Endothelial cell of umbilical vein (primary cell): ENCODE data around the gene SLC39A13.

ENCODE experiments used
- EZH2 ChIP-seq: IDR thresholded peaks from 2 replicates; pipeline ENCODE4 v1.6.1; 2012; ENCODE audit warnings: borderline replicate concordance, low read depth, mild to moderate bottlenecking, moderate library complexity, low read length, inconsistent platforms; ENCODE audit not compliant: severe bottlenecking
- FOS ChIP-seq: IDR thresholded peaks from 2 replicates; pipeline ENCODE4 v1.6.1; 2011; ENCODE audit warnings: mild to moderate bottlenecking, low read length, moderate library complexity, borderline replicate concordance; ENCODE audit not compliant: insufficient read depth
- GATA2 ChIP-seq: IDR thresholded peaks from 2 replicates; pipeline ENCODE4 v1.7.0; 2011; ENCODE audit warnings: low read depth, mild to moderate bottlenecking, moderate library complexity, mixed read lengths, low read length; ENCODE audit not compliant: insufficient read length, insufficient read depth
- POLR2A ChIP-seq: IDR thresholded peaks from 2 replicates; pipeline ENCODE4 v1.6.1; 2012; ENCODE audit warnings: low read depth, mild to moderate bottlenecking, control low read depth, low read length
- POLR2AphosphoS5 ChIP-seq: IDR thresholded peaks from 2 replicates; pipeline ENCODE4 v1.6.1; 2012; ENCODE audit warnings: low read depth, mild to moderate bottlenecking, control low read depth, low read length, moderate library complexity; ENCODE audit not compliant: insufficient read depth
- TF ChIP-seq, protein P1 (sequence below), 2 donors: IDR thresholded peaks; 1 replicate in 1 of 2; 2 replicates in 1 of 2; pipeline ENCODE4 v1.5.1; 2011; ENCODE audit warnings: low read length in 2 of 2, mild to moderate bottlenecking in 2 of 2, moderate library complexity in 2 of 2, control low read depth in 1 of 2, inconsistent platforms in 1 of 2, low read depth in 1 of 2; ENCODE audit not compliant: insufficient read depth in 1 of 2; ENCODE audit errors: extremely low read depth in 1 of 2
- TF ChIP-seq, protein P2 (sequence below): IDR thresholded peaks from 2 replicates; pipeline ENCODE4 v1.6.1; 2011; ENCODE audit not compliant: insufficient read depth, insufficient read length

DNA sequence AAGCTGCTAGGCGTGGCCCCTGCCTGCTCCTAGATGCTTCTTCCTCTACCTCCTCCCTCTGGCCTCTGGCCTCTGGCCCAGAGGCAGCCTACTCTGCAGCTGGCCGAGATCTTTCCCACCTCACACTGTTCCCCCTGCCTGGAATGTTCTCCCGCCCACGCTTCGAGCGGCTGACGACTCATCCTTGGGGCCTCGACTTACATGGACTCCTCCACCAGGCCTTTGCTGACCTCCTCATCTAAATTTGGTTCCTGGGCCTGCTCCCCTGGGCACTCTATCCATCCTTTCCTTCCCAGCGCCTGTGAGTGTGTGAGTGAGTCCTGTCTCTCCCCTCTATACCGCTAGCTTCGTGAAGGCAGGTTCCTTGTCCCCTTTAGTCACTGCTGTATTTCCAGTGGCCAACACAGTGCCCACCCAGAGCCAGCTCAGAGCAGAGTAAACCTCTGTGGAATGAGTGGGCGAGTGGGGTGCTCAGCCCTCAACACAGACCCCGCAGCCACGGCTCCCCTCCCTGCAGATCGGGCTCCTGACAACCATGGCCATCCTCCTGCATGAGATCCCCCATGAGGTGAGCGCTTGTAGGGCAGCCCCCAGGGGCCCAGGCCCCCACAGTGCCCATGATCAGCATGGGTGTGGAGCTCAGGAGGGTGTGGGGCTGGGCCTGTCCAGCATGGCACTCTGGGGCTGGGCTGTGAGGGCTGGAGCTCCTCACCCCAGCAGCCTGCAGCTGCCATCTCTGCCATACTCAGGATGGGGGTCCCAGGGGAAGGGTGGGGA, 5.7 kb downstream of the SLC39A13 start:
- TF ChIP-seq, protein P1, sequence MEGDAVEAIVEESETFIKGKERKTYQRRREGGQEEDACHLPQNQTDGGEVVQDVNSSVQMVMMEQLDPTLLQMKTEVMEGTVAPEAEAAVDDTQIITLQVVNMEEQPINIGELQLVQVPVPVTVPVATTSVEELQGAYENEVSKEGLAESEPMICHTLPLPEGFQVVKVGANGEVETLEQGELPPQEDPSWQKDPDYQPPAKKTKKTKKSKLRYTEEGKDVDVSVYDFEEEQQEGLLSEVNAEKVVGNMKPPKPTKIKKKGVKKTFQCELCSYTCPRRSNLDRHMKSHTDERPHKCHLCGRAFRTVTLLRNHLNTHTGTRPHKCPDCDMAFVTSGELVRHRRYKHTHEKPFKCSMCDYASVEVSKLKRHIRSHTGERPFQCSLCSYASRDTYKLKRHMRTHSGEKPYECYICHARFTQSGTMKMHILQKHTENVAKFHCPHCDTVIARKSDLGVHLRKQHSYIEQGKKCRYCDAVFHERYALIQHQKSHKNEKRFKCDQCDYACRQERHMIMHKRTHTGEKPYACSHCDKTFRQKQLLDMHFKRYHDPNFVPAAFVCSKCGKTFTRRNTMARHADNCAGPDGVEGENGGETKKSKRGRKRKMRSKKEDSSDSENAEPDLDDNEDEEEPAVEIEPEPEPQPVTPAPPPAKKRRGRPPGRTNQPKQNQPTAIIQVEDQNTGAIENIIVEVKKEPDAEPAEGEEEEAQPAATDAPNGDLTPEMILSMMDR (IDR thresholded peaks at IDR 0.05; ENCODE audit: extremely low read depth in 1 of 2, insufficient read depth in 1 of 2, low read depth in 1 of 2, low read length in 2 of 2) = no peak
- no peak for TF ChIP-seq EZH2
- no peak for TF ChIP-seq POLR2AphosphoS5
- TF ChIP-seq, protein P2, sequence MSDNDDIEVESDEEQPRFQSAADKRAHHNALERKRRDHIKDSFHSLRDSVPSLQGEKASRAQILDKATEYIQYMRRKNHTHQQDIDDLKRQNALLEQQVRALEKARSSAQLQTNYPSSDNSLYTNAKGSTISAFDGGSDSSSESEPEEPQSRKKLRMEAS = no peak
- no peak for TF ChIP-seq GATA2
- TF ChIP-seq POLR2A = no peak
- no peak for TF ChIP-seq FOS
